Measurements from ENCODE around the gene TMED9.
"Not testable (repeated sequence)": the region's sequence is repeated elsewhere in the genome, so short reads cannot be mapped to it uniquely, and the experiment has no call there.

TMED9 gene

GRCh38 chr5:177606071-177607051, 14.4 kb downstream of the TMED9 start:
- DNase-seq: no peak

DNA sequence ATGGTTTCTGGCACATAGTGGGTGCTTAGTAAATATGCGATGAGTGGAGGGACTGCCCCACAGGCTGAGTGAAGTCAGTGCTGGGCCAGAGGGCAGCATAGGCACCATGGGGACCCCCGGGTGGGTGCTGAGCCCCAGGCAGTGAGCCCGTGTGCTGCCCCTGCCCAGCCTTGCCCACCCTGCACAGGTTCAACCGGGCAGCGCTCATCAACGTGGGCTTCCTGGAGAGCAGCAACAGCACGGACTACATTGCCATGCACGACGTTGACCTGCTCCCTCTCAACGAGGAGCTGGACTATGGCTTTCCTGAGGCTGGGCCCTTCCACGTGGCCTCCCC, 15.1 kb downstream of the TMED9 start:
- DNase-seq: no peak

- DNase-seq: peak in 4 of 5 experiments; percentile 16 to 64 (median 44)
These were observed 15.6 kb downstream of the TMED9 start for GRCh38 chr5:177607452-177608192.

- DNase-seq: no peak
These were observed 16.5 kb downstream of the TMED9 start for GRCh38 chr5:177608243-177609075.

DNA sequence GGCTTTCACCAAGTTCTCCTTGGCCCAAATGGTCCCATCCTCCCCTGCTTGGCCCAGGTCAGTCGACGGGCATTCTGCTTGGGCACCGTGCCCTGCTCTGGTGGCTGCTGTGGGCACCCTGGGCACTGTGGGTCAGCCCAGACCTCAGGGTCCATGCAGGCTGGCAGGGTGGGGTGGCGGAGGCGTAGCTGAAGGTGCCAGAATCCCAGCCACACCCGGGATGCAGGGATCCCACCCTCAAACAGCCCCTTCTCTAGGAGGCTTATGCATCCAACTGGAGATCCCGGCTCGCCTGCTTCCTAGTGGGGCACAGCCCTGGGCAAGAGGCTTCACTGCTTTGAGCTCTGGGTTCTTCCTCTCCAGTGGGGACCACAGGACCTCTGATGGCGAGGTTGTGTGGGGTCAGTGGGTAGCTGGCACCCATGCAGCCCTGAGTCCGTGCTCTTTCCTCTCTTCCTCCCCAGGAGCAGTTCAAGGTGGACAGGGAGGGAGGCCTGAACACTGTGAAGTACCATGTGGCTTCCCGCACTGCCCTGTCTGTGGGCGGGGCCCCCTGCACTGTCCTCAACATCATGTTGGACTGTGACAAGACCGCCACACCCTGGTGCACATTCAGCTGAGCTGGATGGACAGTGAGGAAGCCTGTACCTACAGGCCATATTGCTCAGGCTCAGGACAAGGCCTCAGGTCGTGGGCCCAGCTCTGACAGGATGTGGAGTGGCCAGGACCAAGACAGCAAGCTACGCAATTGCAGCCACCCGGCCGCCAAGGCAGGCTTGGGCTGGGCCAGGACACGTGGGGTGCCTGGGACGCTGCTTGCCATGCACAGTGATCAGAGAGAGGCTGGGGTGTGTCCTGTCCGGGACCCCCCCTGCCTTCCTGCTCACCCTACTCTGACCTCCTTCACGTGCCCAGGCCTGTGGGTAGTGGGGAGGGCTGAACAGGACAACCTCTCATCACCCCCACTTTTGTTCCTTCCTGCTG, 17.4 kb downstream of the TMED9 start:
- no peak for DNase-seq

- DNase-seq: no peak
These were observed 18.2 kb downstream of the TMED9 start for GRCh38 chr5:177610131-177610769.

DNA sequence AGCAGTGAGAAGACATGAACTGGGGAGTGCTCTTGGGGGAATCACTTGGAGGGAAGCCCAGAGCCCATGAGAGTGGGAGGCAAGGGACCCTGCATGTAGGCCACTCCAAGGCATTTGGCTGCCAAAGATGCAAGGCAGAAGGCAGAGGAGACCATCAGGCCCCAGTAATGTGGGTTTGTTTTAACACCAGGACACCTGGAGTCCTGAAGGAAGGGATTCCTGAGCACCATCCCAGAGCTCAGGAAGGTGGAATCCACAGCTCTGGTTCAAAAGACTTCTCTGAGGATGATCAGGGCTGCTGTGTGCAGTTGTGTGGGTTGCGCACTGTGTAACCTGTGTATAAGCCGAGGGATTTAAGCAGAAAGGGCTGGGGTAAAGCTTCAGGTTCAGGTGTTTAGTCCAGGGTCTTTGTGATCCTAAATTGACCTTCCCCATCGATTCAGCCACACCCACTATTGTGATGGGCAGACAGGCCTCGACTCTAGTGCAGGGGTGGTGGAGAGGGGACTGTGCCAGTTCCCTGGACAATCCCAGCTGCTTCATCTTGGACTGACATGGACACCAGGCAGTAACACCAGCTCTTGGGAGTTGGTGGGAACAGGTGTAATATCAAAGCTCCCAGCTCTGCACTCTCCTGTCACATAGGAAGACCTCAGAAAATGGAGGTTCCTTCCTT, 18.9 kb downstream of the TMED9 start:
- no peak for DNase-seq

GRCh38 chr5:177611446-177612214, 19.6 kb downstream of the TMED9 start:
- DNase-seq: no peak

- no peak for DNase-seq
These were observed 20.2 kb downstream of the TMED9 start for GRCh38 chr5:177612215-177612673.

GRCh38 chr5:177620560-177620959, 28.6 kb downstream of the TMED9 start:
- DNase-seq: no peak

- DNase-seq: not testable (repeated sequence)
These were observed 32.2 kb downstream of the TMED9 start for GRCh38 chr5:177624172-177624571.

DNA sequence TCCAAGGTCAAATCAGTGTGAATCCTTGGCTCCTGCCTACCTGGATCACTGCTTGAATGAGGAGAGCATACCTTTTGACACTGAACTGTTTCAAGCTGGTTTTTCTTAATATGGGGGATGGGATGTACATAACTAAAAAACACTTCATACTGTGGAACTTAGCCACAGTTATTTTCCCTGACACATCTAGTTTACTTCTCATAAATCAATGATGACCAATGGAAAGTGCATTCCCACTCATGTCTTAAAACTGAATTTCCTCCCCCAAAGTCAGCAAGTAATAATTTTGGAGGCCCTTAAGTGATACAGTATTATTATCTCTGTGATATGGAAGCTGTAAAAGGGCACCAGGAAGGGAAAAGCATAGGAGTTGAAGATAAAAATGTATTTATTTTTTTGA, 38.2 kb downstream of the TMED9 start:
- DNase-seq: not testable (repeated sequence)

DNA sequence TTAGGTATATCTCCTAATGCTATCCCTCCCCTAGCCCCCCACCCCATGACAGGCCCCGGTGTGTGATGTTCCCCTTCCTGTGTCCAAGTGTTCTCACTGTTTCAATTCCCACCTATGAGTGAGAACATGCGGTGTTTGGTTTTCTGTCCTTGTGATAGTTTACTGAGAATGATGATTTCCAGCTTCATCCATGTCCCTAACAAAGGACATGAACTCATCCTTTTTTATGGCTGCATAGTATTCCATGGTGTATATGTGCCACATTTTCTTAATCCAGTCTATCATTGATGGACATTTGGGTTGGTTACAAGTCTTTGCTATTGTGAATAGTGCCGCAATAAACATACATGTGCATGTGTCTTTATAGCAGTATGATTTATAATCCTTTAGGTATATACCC, 42.9 kb downstream of the TMED9 start:
- DNase-seq: not testable (repeated sequence)

DNA sequence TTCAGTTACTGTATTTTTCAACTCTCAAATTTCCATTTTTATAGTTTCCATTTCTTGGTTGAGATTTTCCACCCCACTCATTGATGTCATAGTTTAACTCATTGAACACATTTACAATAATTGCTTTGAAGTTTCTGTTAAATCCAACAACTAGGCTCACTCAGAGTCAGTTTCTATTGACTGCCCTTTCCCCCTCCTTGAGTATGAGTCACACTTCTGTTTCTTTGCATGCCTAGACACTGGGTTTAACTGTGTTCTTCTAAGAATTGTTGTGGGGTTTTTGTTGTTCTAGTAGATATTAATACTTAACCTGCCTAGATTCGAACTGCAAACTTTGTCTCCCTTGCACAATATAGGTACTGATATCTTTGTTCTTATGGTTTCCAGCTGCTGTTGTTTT, 53.5 kb downstream of the TMED9 start:
- DNase-seq: not testable (repeated sequence)

Data from T-helper 2 cell (primary cell).